Epithelial cell of esophagus (primary cell): Measurements from ENCODE around the gene CEP112.
"Not testable (repeated sequence)": the region's sequence is repeated elsewhere in the genome, so short reads cannot be mapped to it uniquely, and the experiment has no call there.

Source experiments
- DNase-seq: peaks from one replicate; pipeline ENCODE4 v3.0.0; 2010; ENCODE audit warnings: low read depth
- H3K4me3 ChIP-seq: 2 replicates; pipeline ENCODE4 v1.5.1; 2011; ENCODE audit warnings: mild to moderate bottlenecking, low read length, control low read depth
- TF ChIP-seq, protein P1 (sequence below): IDR thresholded peaks from 2 replicates; pipeline ENCODE4 v1.5.1; 2011; ENCODE audit warnings: low read depth, mild to moderate bottlenecking, low read length, control low read depth, inconsistent platforms; ENCODE audit not compliant: insufficient read depth; ENCODE audit errors: missing control alignments

CEP112 gene

DNA sequence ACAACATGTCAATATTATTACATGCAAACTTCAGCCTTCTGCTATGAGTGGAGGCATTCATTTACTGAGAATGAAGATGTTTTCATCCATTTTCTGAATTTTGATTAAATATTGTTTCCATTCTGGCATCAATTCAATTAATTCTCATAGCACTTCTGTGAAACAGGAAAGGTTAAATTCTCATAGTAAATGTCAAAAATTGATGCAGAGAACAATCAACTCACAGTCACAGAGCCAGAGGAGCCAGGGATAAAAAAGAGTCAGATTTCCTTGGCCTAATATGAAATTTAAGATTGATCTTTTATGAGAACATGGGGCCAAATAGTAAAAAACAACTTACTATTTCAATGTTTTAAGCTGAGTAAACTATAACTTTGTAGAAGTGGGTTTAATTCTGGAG, 446.7 kb downstream of the CEP112 start:
- DNase-seq, result no peak
- H3K4me3 ChIP-seq, result no peak overlapping the region
- TF ChIP-seq, protein P1, sequence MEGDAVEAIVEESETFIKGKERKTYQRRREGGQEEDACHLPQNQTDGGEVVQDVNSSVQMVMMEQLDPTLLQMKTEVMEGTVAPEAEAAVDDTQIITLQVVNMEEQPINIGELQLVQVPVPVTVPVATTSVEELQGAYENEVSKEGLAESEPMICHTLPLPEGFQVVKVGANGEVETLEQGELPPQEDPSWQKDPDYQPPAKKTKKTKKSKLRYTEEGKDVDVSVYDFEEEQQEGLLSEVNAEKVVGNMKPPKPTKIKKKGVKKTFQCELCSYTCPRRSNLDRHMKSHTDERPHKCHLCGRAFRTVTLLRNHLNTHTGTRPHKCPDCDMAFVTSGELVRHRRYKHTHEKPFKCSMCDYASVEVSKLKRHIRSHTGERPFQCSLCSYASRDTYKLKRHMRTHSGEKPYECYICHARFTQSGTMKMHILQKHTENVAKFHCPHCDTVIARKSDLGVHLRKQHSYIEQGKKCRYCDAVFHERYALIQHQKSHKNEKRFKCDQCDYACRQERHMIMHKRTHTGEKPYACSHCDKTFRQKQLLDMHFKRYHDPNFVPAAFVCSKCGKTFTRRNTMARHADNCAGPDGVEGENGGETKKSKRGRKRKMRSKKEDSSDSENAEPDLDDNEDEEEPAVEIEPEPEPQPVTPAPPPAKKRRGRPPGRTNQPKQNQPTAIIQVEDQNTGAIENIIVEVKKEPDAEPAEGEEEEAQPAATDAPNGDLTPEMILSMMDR, result no peak

DNA sequence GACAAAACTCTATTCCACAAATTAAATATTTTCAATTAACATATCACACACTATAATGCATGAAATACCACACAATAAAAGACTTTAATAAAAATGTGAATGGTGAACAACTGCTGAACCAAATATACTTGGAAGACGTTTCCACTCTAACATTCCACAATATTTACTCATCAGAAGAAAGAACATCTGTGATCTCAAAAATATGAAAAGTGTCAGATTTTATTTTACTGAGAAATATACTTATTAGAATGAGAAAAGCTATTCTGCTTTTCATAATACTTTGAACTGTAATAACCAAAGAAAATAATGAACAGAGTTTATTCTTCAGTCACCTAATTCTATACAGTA, 448.7 kb downstream of the CEP112 start:
- TF ChIP-seq, protein P1, result no peak
- no peak overlapping the region for H3K4me3 ChIP-seq
- no peak for DNase-seq

DNA sequence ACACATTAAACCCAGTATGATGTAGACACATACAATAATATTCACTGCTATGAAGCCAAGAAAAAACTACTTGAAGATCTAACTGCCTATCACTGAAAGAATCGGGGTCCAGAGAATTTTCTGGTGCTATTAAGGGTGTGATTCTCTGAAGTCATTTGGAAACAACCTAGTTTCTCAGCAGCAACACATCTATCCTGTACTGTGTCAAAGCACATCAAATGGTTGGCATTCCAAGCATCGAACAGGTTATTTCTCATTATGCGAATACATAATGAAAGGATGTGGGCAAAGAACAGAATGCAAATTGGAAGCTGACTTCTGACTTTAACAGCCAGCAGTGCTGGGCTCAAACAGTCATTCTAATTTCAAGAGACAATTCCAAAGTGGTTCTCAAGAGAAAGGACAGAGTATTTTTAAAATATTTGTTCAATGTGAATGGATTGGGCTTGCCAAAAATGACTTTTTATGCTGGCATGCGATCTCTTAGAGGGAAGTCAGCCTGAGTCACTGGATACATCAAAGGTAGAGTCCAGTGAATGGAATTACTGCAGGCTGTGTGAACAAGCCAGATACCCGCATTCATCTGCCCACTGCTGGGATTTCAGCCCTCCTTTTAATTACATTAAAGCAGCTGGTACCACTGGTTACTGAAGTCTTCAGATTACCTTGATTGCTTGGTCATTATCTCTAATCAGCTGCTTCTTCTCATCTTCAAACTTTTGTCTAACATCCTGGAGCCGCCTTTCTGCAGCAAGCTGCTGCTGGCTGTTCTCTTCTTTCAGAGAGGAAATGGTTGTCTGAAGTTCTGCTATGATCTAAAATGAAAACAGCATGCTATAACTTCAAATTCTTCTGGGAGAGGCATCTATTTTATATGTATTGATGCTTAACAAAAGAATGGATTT, 449.3 kb downstream of the CEP112 start:
- H3K4me3 ChIP-seq, result no peak overlapping the region
- peak; percentile 78 for DNase-seq
- TF ChIP-seq, protein P1, result no peak

DNA sequence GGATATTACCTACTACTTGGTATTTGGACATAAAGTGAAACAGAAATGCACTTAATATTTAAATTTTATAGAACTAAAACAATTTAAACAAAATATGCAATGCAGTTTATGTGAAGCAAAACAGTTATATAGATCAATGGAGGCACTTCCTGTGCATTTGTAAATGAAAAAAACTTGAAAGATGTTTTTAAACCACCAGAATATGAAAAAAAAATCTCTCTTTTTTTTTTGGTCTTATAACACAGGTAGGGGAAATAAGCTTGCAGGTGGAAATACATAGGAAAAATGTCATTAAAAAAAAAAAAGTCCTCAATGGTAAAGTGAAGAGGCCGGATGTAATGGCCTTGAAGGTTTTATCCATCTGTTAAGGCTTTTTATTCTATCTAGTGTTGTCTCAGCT, 450.2 kb downstream of the CEP112 start:
- TF ChIP-seq, protein P1, result no peak
- DNase-seq, result no peak
- H3K4me3 ChIP-seq, result no peak overlapping the region

DNA sequence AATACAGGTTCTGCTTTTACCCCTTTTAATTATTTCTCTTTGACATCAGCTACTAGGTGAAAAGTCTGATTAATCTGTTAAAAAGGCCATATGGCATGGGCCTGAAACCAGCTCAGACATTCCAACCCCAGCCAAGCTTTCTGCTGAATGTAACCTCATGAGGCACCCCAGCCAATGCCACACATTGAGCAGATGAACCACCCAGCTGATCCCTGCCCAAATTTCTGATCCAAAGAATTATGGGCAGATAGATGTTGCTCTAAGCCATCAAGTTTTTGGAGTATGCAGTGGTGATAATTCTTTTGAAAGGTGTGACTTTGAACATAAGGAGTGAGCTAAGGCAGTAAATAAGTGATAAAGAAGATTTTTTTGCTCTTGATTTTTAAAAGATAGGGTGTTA, 452.9 kb downstream of the CEP112 start:
- DNase-seq, result no peak
- TF ChIP-seq, protein P1, result no peak
- H3K4me3 ChIP-seq, result no peak overlapping the region

DNA sequence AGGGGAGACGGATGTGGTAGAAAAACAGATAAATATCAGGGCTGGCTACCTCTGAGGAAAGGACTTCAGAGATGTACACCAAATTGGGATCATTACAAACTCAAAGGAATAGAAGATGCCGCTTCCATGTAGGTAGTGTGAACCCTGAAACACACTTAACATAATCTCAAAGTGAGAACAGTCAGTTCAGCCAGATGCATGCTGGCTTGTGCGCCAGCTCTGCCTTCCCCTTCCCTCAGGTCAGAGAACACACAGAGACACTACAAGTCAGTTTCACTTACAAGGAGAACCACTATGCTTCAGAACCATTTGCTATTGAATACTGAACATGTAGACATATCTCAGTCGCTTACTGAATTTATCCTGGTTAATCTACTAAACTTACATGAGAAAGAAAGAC, 454.5 kb downstream of the CEP112 start:
- H3K4me3 ChIP-seq, result no peak overlapping the region
- DNase-seq, result no peak
- TF ChIP-seq, protein P1, result no peak

DNA sequence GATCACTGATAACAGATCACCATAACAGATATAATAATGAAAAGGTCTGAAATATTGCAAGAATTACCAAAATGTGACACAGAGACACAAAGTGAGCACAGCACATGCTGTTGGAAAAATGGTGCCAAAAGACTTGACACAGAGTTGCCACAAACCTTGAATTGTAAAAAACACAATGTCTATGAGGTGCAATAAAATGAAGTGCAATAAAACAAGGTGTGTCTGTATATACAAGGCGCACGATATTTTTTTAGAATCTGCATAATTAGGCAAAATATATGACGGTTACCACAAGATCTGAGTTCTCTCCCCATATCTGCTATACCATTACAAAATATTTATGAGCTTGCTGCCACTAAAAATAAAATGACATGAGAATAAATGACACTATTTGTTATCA, 458.6 kb downstream of the CEP112 start:
- no peak for DNase-seq
- TF ChIP-seq, protein P1, result no peak

DNA sequence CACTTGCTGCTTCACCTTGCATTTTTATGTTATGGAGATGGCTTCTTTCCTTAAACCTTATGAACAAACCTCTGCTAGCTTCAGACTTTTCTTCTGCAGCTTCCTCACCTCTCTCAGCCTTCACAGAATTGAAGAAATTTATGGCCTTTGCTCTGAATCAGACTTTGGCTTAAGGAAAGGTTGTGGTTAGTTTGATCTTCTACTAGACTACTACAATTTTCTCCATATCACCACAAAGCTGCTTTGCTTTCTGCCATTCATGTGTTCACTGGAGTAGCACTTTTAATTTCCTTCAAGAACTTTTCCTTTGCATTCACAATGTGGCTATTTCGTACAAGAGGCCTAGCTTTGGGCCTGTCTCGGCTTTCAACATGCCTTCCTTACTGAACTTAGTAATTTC, 459.3 kb downstream of the CEP112 start:
- not testable (repeated sequence) for H3K4me3 ChIP-seq, DNase-seq

More for the DNA sequence above, 458.6 kb downstream of the CEP112 start:
- no peak overlapping the region for H3K4me3 ChIP-seq
